Spleen (tissue), 7 donors: ENCODE data around the gene HIRIP3.

Source experiments
- CTCF ChIP-seq, 11 experiments: fragments of 200-600 bp in 7 of 11; fragments of 450-650 bp in 4 of 11; sonication (generic) in 4 of 11; IDR thresholded peaks in 8 of 11; conservative IDR thresholded peaks in 3 of 11; 1 replicate in 7 of 11; 2 replicates in 4 of 11; pipeline versions ENCODE4 v1.4.0 to v1.8.0; 2016 to 2021; ENCODE audit warnings: antibody characterized with exemption in 11 of 11, inconsistent platforms in 4 of 11, mild to moderate bottlenecking in 1 of 11
- POLR2A ChIP-seq, 3 donors: fragments of 450-650 bp; IDR thresholded peaks; one replicate each; pipeline ENCODE4 v1.5.1; 2017; ENCODE audit warnings: antibody characterized with exemption in 3 of 3, mild to moderate bottlenecking in 1 of 3
- POLR2AphosphoS5 ChIP-seq, 3 donors: sonication (generic); formaldehyde crosslinking; IDR thresholded peaks; one replicate each; pipeline ENCODE4 v1.5.1; 2017; ENCODE audit warnings: antibody characterized with exemption in 3 of 3
- donor health status: DM: no; HTN: no; CAD: no; lungs with moderate emphysema.
- donor health status: DM: no; HTN: no; CAD: no.
- donor health status: DM: no; HTN: no; CAD: no.

- TF ChIP-seq POLR2A (IDR thresholded peaks at IDR 0.05) (no peak), POLR2AphosphoS5 (IDR thresholded peaks at IDR 0.05) (no peak), CTCF (IDR thresholded peaks at IDR 0.05 in 8 of 11, conservative IDR thresholded peaks at IDR 0.05 in 3 of 11) (no peak)
Observed at GRCh38 chr16:29961127-29961478, 34.3 kb downstream of the HIRIP3 start.
